Stimulated activated CD8-positive, alpha-beta memory T cell treated with anti-CD3 and anti-CD28 coated beads, Interleukin-15, amount 100 ng/mL, for 24 hours (primary cell): ENCODE measurements around the gene TCF25.
"Not testable (repeated sequence)": the region's sequence is repeated elsewhere in the genome, so short reads cannot be mapped to it uniquely, and the experiment has no call there.

ENCODE experiments used
- DNase-seq: peaks from one replicate; pipeline ENCODE4 v3.0.0-alpha.2; 2020; ENCODE audit warnings: low read depth

Gene TCF25

DNA sequence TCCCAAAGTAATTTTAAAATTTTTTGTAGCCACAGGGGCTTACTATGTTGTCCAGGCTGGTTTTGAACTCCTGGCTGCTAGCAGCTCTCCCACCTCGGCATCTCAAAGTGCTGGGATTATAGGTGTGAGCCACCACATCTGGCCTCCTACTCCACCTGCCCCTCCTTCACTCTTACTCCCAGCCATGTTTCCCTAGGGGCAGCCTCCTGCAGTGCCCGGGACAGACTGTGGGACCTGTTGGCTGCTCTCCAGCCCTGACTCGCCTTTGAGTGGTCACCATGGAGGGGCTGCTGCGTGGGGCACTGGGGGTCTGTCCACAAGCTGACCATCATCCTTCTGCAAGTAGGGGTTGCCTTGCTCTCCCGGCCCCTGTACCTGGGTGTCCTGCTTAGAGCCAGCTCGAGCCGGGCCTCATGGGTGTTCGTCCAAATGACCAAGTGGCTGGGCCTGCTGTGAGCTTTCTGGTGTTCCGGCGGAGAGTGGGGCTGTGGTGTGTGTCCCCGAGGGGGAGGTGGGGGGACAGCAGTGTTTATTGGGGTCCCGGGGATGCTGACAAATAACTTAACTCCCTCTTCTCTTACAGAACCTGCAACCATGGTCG lies 28.6 kb upstream of the TCF25 start:
- DNase-seq, result no peak

DNA sequence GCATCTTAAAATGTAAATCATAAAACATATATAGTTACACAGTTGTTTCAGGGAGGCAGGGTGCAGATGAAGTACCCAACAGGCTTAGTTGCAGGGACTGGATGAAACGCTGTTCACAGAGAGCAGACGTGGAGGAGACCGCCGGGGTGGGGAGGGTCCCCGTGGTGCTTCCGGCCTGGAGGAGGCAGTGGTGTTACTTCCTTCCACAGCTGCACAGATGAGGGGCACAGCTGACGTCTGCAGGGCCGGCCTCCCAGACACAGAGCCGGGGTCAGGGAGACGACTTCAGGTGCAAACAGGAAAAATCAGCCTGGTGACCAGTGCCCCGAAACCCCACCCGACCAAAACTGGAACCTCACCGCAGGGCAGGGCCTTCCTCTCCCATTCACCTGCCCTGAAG lies 28.0 kb upstream of the TCF25 start:
- DNase-seq, result no peak

DNA sequence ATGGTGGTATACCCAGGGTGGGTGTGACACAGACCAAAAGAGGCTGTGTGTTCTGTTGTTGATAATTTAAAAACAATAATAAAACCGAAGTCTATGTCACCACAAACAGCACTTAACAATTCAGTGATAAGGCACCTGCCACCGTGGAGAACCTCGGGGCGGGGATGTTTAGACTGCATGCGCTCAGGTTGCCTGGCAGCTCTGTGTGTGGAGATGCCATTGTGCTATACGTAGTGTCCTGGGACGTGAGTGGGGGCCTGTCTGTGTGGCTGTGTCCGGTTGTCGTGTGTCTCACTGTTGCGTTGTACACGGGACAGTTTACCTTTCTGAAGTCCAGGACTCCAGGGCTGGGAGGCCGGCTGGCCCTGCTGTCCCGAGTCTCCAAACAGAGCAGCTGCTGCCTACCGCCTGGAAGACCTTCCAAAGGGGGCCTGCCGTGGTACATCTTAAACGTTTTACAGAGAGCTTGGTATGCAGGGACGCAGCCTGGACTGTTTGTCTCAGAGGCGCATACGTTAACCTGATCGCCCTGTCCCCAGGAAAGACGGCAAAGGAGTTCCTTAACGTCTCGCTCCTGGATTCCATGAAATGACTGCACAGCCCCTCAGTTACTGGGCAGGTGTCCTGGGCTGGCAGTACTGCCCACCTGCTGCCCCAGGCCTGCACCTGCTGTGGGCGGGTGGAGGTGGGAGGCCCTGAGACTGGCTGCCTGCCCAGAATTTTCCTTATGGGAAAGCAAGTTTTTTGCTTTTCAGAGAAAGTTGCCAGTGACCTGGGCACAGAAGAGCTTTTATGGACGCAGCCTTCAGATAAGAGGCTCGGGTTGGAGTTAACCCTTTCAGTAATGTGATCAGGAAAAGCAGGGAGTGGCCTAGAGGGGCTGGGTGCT lies 26.1 kb upstream of the TCF25 start:
- DNase-seq, result no peak

DNA sequence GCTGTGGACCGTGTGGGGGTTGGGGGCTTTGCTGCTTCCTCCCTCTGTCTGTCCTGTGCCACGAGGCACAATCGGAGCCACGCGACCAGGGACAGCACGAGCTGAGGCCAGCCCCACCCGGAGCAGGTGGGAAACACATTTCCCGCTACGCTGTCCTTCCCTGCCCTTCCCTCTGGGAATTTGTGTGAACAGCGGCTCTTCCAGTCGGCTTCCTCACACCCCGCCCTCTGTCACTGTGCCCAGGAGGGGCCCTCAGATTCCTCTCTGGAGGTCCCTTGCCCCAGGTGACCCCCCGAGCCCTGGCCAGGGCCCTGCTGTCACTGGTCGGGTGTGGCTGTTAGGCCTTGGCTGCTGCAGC lies 25.5 kb upstream of the TCF25 start:
- no peak for DNase-seq

DNA sequence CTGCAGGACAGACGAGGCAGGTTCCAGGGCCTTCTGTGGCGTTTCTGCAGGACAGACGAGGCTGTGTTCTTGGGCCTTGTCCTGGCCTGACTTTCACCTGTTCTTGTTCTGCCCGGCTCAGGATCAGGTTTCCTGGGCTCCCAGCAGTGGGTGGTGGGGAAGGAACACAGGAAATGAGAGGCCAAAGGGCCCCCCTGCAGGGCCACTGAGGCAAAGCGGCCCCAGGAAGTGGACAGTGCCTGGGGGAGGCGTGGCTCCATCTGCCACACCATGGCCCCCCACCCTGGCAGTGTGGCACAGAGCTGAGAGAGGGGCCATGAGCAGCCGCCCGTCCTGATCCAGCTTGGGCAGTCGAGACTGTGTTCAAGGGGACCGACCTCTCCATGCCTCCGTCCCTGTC lies 24.4 kb upstream of the TCF25 start:
- no peak for DNase-seq

DNA sequence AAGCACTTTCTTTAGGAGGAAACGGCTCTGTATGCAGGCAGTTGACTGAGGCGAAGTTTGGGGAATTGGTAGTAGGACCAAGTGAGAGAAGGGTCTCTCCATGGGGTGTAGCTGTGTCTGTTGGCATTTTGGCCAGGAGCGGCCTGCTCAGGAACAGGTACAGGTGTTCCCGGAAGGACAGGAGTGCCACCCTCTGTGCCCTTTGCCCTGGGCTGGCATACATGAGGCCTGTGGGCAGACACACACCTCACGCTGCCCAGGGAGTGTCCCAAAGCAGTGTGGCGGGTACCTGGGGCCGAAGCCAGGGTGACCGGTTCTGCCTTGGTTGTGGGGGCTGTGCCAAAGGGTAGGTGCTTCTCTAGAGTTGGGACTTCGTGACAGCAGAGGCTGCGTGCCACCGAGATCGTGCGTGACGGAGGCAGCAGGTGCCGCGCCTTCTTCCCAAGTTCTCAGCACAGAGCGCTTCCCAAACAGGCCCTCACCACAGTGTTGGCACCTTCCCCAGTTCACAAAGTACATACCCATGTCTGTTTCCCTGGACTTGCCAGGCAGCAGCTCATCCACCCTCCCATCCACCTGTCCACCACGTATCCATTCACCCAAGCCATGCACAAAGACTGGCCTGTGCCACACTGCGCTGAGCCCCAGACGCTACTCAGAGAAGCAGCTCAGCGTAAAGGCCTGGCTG lies 19.9 kb upstream of the TCF25 start:
- no peak for DNase-seq

DNA sequence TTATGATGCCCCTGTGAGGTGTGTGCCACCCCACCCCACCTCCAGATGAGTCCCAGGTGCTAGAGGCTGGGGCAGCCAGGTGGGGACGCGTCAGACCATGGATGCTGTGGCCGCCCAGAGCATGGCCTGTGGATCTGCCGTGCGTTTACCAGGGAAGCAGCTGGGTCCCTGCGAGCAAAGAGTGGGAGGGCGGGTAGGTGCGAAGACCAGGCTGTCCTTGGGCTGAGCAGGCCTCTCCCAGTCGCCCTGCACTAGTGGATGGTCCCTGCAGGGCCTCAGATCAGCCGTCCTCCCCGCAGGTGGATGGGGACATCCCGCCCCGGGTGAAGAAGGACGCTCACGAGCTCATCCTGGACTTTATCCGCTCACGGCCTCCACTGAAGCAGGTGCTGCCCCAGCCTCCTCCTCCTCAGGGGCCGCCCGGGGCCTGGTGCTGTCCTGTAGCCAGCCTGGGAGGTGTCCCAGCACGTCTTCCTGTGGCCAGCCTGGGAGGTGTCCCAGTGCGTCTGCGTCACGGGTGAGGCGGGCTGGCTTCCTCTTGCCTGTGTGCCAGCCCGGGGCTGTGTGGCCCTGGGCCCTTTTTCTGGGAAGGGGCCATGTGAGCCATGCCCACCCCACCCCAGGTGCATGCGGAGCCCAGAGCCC lies 18.0 kb upstream of the TCF25 start:
- no peak for DNase-seq

DNA sequence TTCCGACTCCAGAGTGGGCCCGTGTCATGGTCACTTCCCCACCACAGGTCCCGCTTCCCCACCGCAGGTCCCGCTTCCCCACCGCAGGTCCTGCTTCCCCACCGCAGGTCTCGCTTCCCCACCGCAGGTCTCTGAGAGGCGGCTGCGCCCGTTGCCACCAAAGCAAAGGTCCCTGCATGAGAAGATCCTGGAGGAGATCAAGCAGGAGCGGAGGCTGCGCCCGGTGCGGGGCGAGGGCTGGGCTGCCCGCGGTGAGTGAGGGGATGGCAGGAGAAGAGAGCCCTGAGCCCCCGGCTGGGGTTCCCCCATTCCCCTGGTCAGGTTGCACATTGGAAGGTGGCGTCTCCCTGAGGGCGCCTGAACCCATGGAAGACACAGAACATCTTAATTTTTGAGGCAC lies 17.4 kb upstream of the TCF25 start:
- no peak for DNase-seq

DNA sequence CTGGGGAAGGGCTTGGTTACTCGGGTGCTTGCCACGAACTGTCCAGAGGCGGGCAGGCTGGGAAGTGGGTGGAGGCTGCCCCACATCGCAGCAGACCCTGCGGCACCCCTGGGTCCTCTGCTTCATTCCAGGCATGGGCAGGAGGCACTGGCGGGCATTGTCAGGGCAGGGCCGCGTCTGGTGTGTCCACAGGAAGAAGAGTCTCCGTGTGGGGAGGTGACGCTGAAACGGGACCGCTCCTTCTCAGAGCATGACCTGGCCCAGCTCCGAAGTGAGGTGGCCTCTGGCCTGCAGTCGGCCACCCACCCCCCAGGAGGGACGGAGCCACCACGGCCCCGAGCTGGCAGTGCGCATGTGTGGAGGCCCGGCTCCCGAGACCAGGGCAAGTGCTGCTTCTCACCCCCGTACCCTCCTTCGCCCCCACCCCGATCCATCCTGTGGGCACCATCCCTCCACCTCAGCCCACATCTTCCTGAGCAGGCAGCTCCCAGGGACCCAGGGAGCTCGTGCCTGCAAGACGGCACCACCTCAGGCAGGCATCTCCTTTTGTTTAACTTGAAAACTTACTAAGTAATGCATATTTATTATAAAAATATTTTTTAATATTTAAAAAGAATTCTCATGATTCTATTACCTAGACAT lies 14.3 kb upstream of the TCF25 start:
- no peak for DNase-seq

DNA sequence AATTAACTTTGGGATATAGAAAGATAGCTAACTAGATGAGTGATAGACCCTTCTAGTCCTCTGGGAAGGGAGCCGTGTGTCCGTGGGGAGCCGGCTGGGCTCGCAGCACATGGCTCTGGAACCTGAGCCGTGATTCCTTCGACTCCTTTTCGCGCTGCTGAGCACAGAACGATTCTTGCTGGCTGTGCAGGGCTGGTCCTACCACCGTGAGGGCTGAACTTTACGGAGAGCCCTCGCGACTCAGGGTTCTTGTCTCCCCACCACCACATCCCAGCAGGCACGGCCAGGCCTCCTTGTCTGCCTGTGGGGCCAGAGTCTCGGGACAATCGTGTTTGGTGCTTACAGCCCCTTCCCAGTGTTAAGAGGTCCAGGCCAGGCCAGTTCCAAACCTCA lies 13.8 kb upstream of the TCF25 start:
- DNase-seq, result no peak

DNA sequence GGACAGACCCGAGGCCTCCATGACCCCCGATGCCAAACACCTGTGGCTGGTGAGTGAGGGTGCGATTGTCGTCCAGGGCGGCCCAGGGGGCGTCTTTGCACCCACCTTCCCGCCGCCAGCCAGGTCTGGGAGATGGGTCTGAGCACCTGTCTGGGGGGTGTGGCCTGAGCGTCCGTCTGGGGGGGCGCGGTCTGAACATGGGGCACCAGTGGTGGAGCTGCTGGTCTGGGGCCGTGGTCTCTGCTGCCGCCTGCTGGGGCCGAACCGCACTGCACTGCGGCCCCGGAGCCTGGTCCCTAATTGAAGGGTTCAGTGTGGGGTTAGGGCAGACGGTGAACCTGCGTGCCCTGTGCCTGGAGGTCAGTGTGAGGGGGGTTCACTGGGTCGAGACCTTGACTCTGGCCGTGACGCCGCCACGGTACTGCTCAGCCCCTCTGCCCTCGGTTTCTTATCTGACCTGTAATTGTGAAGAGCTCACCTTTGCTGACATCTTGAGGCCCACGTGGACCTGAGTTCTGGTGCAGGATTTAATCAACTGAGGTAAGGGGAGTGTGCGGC lies 12.6 kb upstream of the TCF25 start:
- DNase-seq, result peak; percentile 58

DNA sequence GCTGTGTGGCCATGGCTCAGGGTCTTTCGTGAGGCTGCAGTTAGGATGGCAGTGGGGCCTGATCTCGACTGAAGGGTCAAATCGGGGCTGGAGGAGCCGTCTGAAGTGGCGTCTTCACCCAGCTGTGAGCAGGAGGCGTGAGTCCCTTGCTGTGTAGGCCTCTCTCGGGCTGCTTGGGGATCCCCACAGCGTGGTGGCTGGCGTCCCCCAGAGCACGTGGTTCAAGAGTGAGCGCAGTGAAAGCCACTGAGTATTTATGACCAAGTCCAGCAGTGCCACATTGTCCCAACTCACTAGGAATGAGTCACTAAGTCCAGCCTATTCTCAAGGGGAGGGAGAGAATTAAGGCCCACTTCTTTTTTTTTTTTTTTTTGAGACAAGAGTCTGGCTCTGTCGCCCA lies 11.7 kb upstream of the TCF25 start:
- no peak for DNase-seq

DNA sequence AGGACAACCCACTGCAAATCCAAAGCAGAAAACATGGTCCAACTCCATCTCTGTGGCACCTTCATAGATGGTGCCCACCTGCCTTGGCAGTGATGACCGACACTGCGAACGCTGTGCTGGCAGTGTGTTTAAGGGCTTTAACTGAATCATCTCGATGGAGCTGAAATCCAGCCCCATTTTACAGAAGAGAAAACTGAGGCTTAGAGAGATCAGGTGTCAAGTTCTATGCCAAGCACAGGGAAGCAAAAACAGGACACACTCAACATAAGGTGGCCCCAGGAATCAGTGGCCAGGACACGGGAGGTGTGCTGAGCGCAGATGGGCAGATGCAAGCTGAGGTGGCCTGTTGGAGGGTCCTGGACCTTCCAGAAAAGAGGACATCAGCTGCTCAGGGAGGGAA lies 10.7 kb upstream of the TCF25 start:
- DNase-seq, result no peak

DNA sequence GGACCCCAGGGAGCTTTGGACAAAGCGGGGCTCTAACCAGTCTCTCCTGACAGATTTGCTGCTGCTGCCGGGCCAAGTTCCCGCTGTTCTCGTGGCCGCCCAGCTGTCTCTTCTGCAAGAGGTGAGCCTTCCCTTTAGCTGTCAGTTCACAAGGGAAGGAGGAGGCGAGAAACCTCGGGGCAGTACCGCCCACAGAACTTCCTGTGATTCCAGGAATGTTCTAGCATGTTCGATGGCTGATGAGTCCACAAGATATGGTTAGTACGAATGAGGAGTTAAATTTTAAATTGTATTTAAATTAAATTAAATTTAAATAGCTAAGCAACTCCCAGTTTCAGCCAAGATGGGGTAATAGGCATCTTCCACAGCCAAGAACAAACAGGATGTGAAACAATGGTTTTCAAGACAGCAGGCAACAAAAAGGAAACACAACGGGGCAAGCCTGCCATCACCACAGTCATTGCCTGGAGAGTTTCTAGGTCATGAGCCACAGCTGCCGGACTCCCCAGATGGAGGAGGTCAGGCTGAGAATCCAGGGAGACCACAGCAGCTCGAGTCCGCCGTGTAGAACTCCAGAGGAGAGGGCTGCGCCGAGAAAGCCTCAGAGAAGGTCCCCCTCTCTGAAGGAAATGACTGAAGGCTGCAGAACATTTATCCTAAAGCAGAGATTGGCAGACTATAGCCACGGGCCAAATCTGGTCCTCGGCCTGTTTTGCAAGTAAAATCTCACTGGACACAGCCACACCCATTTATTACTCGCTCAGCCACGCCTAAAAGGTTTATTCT lies 9.5 kb upstream of the TCF25 start:
- no peak for DNase-seq

DNA sequence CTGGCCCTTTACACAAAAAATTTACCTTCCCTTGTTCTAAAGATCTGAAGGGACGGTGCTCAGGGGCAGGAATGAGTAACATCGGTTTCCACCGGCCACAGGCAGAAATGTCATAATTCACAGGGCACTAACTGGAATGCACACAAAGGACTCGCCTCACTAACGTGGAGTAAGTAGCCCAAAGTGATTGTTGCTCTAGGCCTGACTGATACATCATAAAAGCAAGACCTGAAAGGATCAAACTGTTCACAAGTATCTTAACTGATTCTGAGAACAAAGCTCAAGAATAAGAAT lies 8.9 kb upstream of the TCF25 start:
- DNase-seq, result no peak

DNA sequence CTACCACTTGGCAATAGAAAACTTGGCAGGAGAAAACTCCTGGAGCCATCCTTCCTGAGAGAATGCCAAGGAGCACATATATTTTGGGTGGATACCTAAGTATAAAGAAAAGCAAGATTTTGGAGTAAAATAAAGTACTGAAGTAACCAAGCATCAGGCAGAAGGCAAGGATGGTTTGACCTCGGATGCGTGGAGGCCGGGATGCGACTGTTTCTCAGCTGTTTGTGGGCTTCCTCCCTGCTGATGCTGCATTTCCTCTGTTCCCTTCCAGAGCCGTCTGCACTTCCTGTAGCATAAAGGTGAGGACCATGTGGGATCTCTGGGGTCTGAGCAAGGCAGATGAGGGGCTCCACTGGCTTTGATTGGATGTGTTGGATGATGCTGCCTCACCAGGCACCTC lies 5.5 kb upstream of the TCF25 start:
- no peak for DNase-seq

DNA sequence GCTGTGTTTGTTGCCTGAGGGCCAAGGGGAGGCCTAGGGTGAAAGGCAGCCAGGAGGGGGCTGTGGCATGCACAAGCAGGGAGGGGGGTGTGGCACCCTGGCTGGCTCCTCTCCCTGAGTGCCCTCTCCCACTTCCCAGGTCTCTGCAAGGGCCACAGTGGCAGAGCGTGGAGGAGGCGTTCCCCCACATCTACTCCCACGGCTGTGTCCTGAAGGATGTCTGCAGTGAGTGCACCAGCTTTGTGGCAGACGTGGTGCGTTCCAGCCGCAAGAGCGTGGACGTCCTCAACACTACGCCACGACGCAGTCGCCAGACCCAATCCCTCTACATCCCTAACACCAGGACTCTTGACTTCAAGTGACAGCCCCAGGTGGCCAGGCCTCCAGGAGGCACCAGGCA lies 3.5 kb upstream of the TCF25 start:
- DNase-seq, result no peak

DNA sequence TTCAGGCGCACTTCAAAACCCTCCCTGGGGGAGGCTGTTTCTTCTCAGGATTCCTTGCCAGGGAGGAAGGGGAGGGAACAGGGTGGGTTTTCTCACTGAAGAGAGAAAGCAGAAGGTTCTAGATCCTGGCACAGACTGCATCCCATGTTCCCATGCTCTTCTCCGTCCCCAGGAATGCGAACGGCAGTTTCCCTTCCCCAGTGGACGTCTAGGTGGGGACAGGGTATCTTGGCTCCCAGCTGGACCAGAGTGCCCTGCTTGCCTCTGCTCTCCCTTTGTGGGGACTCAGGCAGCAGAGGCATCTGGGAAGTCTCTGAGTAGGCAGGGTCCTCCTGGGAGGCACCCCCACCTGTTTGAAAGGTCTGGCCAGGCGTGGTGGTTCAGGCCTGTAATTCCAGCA lies 3.0 kb upstream of the TCF25 start:
- no peak for DNase-seq

DNA sequence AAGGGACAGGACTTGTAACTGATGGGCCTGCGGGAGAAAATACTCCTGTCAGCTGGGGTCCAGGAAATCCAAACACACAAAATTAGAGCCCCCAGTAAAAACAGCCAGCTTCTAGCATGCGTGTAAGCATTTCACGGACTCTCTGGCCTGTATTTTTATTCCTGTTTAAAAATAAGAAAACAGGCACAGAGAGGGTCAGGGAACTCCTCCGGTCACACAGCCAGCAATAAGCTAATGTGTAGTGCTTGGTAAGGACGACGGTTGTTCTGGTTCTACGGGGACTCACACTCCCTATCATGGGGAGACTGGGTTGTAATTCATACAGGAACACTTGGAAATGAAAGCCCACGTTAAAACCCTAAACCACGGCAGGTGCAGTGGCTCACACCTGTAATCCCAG lies 1.5 kb upstream of the TCF25 start:
- DNase-seq, result no peak

DNA sequence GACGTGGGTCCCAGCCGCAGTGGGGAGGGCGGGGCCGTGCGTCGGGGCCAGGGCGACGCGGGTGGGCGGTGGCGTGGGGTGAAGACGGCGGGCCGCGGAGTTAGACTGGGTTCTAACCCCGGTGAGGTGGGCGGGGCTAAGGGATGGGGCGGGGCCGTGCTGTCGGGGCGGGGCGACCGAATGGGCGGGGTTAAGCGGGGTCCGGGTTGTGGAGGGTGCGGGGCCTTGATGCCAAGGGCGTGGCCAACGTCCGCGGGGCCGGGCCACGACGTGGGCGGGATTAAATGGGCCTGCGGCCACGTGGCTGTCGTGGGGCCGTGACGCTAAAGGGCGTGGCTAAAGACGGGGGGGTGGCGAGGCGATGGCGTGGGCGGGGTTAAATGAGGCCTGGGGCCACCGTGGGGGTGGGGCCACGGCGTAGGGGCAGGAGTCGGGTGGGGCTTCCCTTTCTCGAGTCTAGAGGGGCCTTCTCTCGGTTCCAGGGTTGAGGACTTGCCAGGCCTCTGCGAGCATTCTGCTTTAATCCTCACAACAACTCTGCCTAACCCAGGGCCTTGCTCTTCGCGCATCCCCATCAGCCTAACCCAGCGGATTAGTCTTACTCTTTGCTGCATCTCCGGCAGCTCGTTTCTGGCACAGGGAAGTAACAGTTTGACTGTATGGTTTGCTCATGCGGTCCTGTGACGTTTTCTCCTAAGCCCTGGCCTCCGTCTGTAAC lies 739 bp downstream of the TCF25 start:
- peak; percentile 96 for DNase-seq

DNA sequence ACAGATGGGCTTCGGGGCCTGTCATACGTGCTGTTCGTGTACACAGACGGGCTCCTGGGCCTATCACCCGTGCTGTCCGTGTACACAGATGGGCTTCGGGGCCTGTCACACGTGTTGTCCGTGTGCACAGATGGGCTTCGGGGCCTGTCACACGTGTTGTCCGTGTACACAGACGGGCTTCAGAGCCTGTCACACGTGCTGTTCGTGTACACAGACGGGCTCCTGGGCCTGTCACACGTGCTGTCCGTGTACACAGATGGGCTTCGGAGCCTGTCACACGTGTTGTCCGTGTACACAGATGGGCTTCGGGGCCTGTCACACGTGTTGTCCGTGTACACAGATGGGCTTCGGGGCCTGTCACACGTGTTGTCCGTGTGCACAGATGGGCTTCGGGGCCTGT lies 5.7 kb downstream of the TCF25 start:
- DNase-seq, result not testable (repeated sequence)
